Measurements from ENCODE around the gene CRYZL1.

CRYZL1 gene

DNA sequence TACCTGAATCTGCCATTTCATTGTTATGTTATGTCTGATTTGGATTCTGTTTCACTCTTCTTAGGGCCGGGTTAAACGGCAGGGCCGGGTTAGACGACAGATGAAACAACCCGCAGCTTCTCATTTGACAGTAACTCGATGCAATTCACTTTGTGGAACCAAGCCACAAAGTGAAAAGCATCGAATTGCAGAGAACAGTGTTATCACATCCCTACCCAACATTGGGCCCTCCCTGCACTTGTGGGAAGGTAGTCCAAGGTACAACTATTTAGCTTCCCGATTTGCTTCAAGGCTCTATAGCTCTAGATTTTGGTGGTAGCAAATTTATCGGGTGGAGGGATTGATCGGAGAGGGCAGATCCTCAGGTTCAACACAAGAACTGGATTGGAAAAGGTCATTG lies 81.7 kb downstream of the CRYZL1 start:
- DNase-seq (ENCODE audit: low read depth): no peak

DNA sequence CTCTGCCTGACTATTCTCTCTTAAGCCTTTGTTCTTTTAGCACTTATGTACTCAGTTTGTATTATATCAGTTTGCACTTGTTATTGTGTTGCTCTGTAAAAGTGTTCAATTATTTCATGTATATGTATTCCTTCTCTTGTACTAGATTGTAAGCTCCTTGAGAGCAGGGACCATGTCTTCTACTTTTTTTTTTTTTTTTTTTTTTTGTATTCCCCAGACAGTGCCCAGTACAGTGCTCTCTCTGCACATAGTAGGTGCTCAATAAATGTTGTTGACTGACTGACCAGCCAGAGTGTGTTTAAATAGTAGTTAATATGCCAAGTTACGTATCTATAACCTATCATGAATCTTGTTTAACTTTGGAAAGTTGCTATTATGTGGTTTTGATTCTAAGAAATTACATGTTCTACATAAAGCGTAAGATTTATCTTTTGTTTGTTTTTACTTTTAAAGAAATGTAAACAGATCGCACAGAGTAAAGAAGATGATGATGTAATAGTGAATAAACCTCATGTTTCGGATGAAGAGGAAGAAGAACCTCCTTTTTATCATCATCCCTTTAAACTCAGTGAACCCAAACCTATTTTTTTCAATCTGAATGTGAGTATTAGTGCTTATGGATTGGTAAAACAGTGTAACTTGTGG lies 82.6 kb downstream of the CRYZL1 start:
- DNase-seq (ENCODE audit: low read depth): no peak

DNA sequence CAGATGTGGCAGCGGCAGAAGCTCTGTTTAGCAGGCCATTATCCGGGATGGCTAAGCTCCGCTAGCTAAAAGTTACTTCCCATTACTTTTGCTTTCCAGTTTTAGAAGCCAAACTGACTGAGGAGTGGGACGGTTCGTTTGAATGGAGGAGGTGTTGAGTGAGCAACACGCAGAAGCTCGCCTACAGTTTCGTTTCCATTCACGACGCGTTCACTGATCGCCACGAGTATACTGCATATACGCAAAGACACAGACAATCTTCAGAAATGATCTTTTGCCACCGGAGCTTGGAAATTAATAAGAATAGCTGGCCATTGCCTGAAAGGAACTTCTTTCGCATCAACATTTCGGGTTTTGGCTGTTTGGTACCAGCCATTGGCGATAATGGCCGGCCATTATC lies 84.1 kb downstream of the CRYZL1 start:
- no peak for DNase-seq (ENCODE audit: low read depth)

DNA sequence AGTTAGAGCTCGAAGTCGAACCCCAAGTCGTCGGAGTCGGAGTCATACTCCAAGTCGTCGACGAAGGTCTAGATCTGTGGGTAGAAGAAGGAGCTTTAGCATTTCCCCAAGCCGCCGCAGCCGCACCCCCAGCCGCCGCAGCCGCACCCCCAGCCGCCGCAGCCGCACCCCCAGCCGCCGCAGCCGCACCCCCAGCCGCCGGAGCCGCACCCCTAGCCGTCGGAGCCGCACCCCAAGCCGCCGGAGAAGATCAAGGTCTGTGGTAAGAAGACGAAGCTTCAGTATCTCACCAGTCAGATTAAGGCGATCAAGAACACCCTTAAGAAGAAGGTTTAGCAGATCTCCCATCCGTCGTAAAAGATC lies 86.6 kb downstream of the CRYZL1 start:
- DNase-seq (ENCODE audit: low read depth): no peak

DNA sequence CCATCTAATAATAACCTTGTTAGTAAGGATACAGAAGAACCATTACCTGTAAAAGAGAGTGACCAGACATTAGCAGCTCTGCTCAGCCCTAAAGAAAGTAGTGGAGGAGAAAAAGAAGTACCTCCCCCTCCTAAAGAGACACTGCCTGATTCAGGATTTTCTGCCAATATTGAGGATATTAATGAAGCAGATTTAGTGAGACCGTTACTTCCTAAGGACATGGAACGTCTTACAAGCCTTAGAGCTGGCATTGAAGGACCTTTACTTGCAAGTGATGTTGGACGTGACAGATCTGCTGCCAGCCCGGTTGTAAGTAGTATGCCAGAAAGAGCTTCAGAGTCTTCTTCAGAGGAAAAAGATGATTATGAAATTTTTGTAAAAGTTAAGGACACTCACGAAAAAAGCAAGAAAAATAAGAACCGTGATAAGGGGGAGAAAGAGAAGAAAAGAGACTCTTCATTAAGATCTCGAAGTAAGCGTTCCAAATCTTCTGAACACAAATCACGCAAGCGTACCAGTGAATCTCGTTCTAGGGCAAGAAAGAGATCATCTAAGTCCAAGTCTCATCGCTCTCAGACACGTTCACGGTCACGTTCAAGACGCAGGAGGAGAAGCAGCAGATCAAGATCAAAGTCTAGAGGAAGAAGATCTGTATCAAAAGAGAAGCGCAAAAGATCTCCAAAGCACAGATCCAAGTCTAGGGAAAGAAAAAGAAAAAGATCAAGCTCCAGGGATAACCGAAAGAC lies 87.1 kb downstream of the CRYZL1 start:
- no peak for DNase-seq (ENCODE audit: low read depth)

DNA sequence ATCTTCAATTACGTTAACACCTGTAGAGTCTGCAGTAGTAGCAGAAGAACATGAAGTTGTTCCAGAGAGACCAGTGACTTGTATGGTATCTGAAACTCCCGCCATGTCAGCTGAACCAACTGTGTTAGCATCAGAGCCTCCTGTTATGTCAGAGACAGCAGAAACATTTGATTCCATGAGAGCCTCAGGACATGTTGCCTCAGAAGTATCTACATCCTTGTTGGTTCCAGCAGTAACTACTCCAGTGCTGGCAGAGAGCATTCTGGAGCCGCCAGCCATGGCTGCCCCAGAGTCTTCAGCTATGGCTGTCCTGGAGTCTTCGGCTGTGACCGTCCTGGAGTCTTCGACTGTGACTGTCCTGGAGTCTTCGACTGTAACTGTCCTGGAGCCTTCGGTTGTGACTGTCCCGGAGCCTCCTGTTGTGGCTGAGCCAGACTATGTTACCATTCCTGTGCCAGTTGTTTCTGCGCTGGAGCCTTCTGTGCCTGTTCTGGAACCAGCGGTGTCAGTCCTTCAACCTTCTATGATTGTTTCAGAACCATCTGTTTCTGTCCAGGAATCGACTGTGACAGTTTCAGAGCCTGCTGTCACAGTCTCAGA lies 88.4 kb downstream of the CRYZL1 start:
- no peak for DNase-seq (ENCODE audit: low read depth)

DNA sequence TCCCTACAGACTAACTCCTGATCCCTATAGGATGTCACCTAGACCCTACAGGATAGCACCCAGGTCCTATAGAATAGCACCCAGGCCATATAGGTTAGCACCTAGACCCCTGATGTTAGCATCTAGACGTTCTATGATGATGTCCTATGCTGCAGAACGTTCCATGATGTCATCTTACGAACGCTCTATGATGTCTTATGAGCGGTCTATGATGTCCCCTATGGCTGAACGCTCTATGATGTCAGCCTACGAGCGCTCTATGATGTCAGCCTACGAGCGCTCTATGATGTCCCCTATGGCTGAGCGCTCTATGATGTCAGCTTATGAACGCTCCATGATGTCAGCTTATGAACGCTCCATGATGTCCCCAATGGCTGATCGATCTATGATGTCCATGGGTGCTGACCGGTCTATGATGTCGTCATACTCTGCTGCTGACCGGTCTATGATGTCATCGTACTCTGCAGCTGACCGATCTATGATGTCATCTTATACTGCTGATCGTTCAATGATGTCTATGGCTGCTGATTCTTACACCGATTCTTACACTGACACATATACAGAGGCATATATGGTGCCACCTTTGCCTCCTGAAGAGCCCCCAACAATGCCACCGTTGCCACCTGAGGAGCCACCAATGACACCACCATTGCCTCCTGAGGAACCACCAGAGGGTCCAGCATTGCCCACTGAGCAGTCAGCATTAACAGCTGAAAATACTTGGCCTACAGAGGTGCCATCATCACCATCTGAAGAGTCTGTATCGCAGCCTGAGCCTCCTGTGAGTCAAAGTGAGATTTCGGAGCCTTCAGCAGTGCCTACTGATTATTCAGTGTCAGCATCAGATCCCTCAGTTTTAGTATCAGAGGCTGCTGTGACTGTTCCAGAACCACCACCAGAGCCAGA lies 89.2 kb downstream of the CRYZL1 start:
- no peak for DNase-seq (ENCODE audit: low read depth)

DNA sequence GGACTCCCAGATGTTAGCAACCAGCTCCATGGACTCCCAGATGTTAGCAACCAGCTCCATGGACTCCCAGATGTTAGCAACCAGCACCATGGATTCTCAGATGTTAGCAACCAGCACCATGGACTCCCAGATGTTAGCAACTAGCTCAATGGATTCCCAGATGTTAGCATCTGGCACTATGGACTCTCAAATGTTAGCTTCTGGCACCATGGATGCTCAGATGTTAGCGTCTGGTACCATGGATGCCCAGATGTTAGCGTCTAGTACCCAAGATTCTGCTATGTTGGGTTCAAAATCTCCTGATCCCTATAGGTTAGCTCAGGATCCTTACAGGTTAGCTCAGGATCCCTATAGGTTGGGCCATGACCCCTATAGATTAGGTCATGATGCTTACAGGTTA lies 89.9 kb downstream of the CRYZL1 start:
- DNase-seq (ENCODE audit: low read depth): no peak

DNA sequence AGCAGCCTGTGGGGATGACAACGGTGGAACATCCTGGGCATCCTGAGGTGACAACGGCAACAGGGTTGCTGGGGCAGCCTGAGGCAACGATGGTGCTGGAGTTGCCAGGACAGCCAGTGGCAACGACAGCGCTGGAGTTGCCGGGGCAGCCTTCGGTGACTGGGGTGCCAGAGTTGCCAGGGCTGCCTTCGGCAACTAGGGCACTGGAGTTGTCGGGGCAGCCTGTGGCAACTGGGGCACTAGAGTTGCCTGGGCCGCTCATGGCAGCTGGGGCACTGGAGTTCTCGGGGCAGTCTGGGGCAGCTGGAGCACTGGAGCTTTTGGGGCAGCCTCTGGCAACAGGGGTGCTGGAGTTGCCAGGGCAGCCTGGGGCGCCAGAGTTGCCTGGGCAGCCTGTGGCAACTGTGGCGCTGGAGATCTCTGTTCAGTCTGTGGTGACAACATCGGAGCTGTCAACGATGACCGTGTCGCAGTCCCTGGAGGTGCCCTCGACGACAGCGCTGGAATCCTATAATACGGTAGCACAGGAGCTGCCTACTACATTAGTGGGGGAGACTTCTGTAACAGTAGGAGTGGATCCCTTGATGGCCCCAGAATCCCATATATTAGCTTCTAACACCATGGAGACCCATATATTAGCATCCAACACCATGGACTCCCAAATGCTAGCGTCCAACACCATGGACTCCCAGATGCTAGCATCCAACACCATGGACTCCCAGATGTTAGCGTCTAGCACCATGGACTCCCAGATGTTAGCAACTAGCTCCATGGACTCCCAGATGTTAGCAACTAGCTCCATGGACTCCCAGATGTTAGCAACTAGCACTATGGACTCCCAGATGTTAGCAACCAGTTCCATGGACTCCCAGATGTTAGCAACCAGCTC lies 90.5 kb downstream of the CRYZL1 start:
- no peak for DNase-seq (ENCODE audit: low read depth)

DNA sequence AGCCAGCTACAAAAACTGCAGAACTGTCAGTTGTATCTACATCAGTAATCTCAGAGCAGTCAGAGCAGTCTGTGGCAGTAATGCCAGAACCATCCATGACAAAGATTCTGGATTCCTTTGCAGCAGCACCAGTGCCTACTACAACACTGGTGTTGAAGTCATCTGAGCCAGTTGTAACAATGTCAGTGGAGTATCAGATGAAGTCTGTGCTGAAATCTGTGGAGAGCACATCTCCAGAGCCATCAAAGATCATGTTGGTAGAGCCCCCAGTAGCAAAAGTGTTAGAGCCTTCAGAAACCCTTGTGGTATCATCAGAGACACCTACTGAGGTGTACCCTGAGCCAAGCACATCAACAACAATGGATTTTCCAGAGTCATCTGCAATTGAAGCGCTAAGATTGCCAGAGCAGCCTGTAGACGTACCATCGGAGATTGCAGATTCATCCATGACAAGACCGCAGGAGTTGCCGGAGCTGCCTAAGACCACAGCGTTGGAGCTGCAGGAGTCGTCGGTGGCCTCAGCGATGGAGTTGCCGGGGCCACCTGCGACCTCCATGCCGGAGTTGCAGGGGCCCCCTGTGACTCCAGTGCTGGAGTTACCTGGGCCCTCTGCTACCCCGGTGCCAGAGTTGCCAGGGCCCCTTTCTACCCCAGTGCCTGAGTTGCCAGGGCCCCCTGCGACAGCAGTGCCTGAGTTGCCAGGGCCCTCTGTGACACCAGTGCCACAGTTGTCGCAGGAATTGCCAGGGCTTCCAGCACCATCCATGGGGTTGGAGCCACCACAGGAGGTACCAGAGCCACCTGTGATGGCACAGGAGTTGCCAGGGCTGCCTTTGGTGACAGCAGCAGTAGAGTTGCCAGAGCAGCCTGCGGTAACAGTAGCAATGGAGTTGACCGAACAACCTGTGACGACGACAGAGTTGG lies 91.4 kb downstream of the CRYZL1 start:
- DNase-seq (ENCODE audit: low read depth): no peak

DNA sequence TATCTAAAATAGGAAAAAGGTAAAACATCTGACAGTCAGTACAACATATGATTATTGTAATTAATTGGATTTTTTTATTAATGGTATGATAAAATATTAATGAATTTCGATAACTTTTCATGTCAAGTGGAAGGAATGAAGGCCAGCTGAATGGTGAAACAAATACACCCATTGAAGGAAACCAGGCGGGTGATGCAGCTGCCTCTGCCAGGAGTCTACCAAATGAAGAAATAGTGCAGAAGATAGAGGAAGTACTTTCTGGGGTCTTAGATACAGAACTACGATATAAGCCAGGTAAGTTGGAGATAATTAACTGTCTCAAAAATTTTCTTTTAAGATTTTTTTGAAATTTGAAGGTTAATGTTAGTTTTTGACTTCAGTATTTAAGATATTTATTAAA lies 95.5 kb downstream of the CRYZL1 start:
- DNase-seq (ENCODE audit: low read depth): no peak

DNA sequence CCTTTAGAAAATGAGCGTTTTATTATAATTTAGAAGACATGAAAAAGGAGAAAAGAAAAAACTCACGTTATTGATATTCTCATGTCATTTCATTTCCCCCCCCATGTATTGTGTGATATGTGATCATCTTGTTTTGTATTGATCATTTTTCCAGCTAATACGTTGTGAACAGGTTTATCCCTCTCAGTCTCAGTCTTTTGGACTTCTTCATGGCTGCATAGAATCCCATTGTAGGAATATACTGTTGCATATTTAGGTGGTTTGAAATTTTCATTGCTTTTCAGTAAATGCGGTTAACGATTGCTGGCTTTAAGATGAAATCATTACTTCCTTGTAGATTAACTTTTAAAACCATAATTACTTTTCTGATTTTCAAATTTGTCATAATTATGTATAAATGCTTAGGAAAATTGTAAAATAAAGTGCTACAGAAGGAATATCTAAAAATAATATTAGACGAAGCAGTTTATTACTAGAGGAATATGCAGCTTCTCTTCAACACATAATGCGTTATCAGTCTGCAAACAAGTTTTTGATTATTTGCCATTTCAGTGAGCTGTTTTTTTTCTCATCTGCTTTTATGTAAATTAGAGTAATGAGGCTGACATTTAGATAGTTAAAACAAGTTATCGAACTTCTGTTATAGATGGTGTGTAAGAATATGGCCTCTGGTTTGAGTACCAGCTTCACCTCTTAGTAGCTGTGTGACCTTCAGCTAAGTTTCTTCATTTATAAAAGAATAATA lies 96.9 kb downstream of the CRYZL1 start:
- DNase-seq (ENCODE audit: low read depth): no peak

DNA sequence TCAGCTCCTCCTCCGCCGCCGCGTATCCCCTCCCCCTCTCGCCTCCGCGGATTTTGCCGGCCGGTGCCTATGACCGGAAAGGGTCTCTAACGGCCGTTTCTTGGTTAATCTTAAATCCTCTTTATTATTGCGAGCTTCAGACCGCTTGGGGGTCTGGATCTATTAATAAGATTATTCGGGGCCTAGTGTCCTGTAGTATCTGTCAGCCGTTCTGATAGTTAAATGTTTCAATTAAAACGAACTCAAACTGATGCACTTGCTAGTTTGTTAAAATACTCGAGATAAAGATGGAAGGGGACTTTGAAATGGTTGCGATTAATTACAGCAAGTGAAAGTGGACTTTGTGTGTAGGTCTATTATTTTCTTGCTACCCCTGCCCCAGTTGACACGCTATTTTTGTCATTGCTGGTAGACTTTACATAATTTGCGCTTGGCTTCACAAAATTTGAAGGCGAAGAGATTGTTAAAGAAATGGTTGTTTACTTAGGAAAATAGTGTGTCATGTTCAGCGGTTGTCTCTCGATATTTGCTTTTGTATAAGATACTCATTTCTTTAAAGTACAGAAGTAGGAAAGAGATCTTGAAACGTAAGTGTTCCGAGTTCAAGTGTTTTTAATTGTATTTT lies 97.9 kb downstream of the CRYZL1 start:
- DNase-seq (ENCODE audit: low read depth): peak; percentile 16

DNA sequence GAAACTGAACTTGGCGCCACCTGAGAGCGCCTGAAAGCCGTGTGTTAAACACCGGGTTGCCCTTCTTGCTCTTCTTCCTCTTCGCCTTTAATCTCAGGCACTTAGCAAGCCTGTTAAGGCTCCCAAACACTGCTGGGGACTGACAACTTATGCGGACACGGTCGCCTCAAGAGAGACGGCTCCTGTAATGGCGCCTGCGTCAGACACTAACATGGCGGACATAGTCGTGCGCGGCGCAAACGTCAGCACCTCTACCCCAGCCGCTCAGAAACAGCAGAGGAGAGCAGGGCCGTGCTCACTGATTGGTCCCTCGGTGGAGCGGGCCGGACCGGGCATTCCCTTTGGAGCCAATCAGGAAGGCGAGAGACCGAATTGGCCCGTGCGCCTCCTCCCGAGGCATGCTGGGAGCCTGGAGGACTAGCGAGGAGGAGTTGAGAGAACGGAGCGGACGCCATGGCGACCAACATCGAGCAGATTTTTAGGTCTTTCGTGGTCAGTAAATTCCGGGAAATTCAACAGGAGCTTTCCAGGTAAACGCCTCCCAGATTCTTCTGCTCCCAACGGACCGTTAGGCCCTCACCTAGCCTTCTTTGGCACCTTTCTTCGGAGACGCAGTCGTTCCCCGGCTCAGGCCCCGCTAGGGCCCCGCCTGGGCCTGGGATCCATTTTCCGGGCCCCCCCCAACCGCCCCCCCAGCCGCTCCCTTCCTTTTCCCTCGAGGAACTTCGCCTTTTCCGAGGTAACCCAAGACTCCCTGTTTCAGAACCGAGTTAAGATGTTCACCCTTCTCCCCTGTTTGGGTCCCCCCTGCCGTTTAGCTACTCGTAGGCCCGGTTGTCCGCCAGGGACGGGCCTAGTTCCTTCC lies 98.7 kb downstream of the CRYZL1 start, which contains the start of gene SON:
Gene SON (plus strand): TSS at position 399 of the 865 bp plus-strand sequence. CDS start 55 bp downstream, at position 454.
- DNase-seq (ENCODE audit: low read depth): peak; percentile 98

DNA sequence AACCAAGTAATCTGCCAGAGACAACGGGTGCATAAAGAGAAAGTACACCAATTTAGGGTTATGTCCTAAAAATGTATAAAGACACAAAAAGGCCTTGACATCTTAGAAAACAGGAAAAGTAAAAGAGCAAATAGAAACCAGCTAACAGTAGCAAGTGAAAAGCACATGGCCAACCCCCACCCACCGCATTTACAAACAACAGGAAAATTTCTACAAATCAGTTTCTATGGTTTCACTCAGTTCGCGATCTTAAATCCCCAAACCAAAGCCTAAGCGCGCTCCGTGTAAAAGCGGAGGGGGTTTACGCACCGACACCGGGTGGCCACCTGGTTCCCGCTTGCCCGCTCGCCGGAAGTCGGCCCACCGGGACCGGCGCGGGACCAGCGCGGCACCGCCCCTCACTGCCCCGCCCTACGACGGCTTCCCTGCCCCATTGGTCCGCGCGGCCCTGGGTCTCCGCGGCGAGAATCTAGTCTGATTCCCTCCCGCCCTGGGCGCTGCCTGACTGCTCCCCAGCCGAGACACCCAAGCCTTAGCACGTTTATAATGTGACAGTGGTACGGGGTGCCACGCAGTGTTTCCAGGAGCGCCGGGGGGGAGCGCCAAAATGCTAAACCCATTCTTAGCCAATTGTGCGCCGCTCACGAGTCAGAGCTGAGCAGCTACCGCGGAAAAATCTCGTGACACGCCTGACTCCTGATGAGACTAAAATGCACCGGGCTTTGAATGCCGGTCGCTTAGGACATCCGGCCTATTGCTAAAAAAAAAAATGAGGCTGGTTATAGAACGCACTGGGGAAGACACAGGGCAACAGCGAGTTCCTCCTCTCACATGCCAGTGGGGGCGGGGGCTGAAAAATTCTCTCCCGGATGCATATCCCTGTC lies 99.5 kb downstream of the CRYZL1 start, which contains the start of gene GART:
Gene GART (minus strand): TSS at position 362 of the 884 bp plus-strand sequence. CDS start 2,802 bp downstream, outside the sequence.
- peak; percentile 42 for DNase-seq (ENCODE audit: low read depth)

DNA sequence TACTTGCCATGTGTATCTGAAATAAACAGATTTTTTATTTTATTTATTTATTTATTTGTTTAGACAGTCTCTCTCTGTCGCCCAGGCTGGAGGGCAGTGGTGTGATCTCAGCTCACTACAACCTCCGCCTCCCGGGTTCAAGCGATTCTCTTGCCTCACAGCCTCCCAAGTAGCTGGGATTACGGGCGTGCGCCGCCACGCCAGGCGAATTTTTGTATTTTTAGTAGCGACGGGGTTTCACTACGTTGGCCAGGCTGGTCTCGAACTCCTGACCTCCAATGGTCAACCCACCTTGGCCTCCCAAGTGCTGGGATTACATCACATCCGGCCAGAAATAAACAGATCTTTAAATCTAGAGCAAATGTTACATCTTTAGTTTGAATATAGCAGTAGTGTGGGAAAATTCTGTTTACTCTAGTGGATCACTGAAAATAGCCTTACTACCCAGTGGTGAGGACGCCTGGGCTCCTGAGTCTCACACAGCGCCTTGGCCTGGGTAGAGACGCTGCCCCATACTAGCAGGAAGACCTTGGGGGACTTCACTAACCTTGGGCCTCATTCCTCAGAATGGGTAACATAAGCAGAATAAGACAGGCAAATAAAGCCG lies 100.3 kb downstream of the CRYZL1 start:
- DNase-seq (ENCODE audit: low read depth): no peak
